Muscle layer of duodenum (tissue), 2 donors: Measurements from ENCODE around the gene PLCB4.

Experiments
- H3K27ac ChIP-seq: one replicate; pipeline ENCODE4 v1.7.0; 2013; ENCODE audit warnings: mild to moderate bottlenecking, low read length
- H3K27me3 ChIP-seq: one replicate; pipeline ENCODE4 v1.7.0; 2013; ENCODE audit warnings: low read depth, mild to moderate bottlenecking, control low read depth, low read length
- H3K36me3 ChIP-seq, 2 donors: one replicate each; pipeline ENCODE4 v1.7.0; 2013; ENCODE audit warnings: low read length in 2 of 2, control low read depth in 1 of 2, mild to moderate bottlenecking in 1 of 2; ENCODE audit not compliant: insufficient read depth in 2 of 2, control insufficient read depth in 1 of 2
- H3K4me1 ChIP-seq, 2 donors: one replicate each; pipeline ENCODE4 v1.7.0; 2013; ENCODE audit warnings: low read length in 2 of 2, mild to moderate bottlenecking in 2 of 2, control low read depth in 1 of 2, moderate library complexity in 1 of 2; ENCODE audit not compliant: insufficient read depth in 2 of 2, control insufficient read depth in 1 of 2
- H3K4me3 ChIP-seq, 2 donors: one replicate each; pipeline ENCODE4 v1.7.0; 2013; ENCODE audit warnings: low read length in 2 of 2, low read depth in 1 of 2, mild to moderate bottlenecking in 1 of 2
- H3K9me3 ChIP-seq, 2 donors: one replicate each; pipeline ENCODE4 v1.7.0; 2013; ENCODE audit warnings: low read length in 2 of 2, control low read depth in 1 of 2, mild to moderate bottlenecking in 1 of 2; ENCODE audit not compliant: control insufficient read depth in 1 of 2
- donor health status: healthy.

Gene PLCB4

GRCh38 chr20:9179193-9179802 is 110.4 kb downstream of the PLCB4 start:
- Histone ChIP-seq H3K27me3 (no peaks in the 10 kb centered on the region), H3K36me3 (no peaks in the 10 kb centered on the region), H3K4me3 (no peak overlapping the region), H3K9me3 (no peaks in the 10 kb centered on the region), H3K4me1 (no peaks in the 10 kb centered on the region), H3K27ac (no peak overlapping the region)

GRCh38 chr20:9179867-9180266 is 111.0 kb downstream of the PLCB4 start:
- no peaks in the 10 kb centered on the region for H3K9me3 ChIP-seq
- no peaks in the 10 kb centered on the region for H3K4me1 ChIP-seq
- H3K27me3 ChIP-seq, result no peaks in the 10 kb centered on the region
- no peak overlapping the region for H3K4me3 ChIP-seq
- H3K27ac ChIP-seq, result no peak overlapping the region
- H3K36me3 ChIP-seq, result no peaks in the 10 kb centered on the region

GRCh38 chr20:9180481-9181257 is 111.8 kb downstream of the PLCB4 start:
- Histone ChIP-seq H3K27me3 (no peaks in the 10 kb centered on the region), H3K4me1 (no peaks in the 10 kb centered on the region), H3K36me3 (no peaks in the 10 kb centered on the region), H3K27ac (no peak overlapping the region), H3K4me3 (no peak overlapping the region), H3K9me3 (no peaks in the 10 kb centered on the region)

- H3K27ac ChIP-seq, result no peak overlapping the region
- no peaks in the 10 kb centered on the region for H3K9me3 ChIP-seq
- no peaks in the 10 kb centered on the region for H3K36me3 ChIP-seq
- no peaks in the 10 kb centered on the region for H3K4me1 ChIP-seq
- H3K27me3 ChIP-seq, result no peaks in the 10 kb centered on the region
- H3K4me3 ChIP-seq, result no peak overlapping the region
Measured at GRCh38 chr20:9185511-9185910, 116.6 kb downstream of the PLCB4 start.

GRCh38 chr20:9186396-9186795 is 117.5 kb downstream of the PLCB4 start:
- no peaks in the 10 kb centered on the region for H3K27me3 ChIP-seq

GRCh38 chr20:9195031-9195430 is 126.1 kb downstream of the PLCB4 start:
- Histone ChIP-seq H3K4me3 (no peak overlapping the region), H3K9me3 (no peaks in the 10 kb centered on the region), H3K36me3 (no peaks in the 10 kb centered on the region), H3K4me1 (no peaks in the 10 kb centered on the region), H3K27me3 (no peaks in the 10 kb centered on the region), H3K27ac (no peak overlapping the region)

More at GRCh38 chr20:9186396-9186795, 117.5 kb downstream of the PLCB4 start:
- Histone ChIP-seq H3K36me3 (no peaks in the 10 kb centered on the region), H3K27ac (no peak overlapping the region), H3K4me3 (no peak overlapping the region), H3K4me1 (no peaks in the 10 kb centered on the region), H3K9me3 (no peaks in the 10 kb centered on the region)

- Histone ChIP-seq H3K36me3 (no peaks in the 10 kb centered on the region), H3K9me3 (no peaks in the 10 kb centered on the region), H3K27ac (no peak overlapping the region), H3K27me3 (no peaks in the 10 kb centered on the region), H3K4me1 (no peaks in the 10 kb centered on the region), H3K4me3 (no peak overlapping the region)
Measured at GRCh38 chr20:9196110-9196509, 127.2 kb downstream of the PLCB4 start.

GRCh38 chr20:9198460-9198859 is 129.6 kb downstream of the PLCB4 start:
- H3K9me3 ChIP-seq, result no peaks in the 10 kb centered on the region
- no peaks in the 10 kb centered on the region for H3K4me1 ChIP-seq
- no peaks in the 10 kb centered on the region for H3K27me3 ChIP-seq
- no peaks in the 10 kb centered on the region for H3K36me3 ChIP-seq
- no peak overlapping the region for H3K4me3 ChIP-seq
- no peak overlapping the region for H3K27ac ChIP-seq

GRCh38 chr20:9200196-9200595 is 131.3 kb downstream of the PLCB4 start:
- Histone ChIP-seq H3K27me3 (no peaks in the 10 kb centered on the region), H3K4me3 (no peak overlapping the region), H3K9me3 (no peaks in the 10 kb centered on the region), H3K27ac (no peak overlapping the region), H3K4me1 (peaks cover 0 to 4% of the 10 kb centered on the region in 2 donors), H3K36me3 (no peaks in the 10 kb centered on the region)

GRCh38 chr20:9200620-9201019 is 131.7 kb downstream of the PLCB4 start:
- Histone ChIP-seq H3K27ac (no peak overlapping the region), H3K27me3 (no peaks in the 10 kb centered on the region), H3K9me3 (no peaks in the 10 kb centered on the region), H3K4me3 (no peak overlapping the region), H3K4me1 (peaks cover 0 to 4% of the 10 kb centered on the region in 2 donors), H3K36me3 (no peaks in the 10 kb centered on the region)

- Histone ChIP-seq H3K27me3 (no peaks in the 10 kb centered on the region), H3K4me3 (no peak overlapping the region), H3K27ac (no peak overlapping the region), H3K36me3 (no peaks in the 10 kb centered on the region), H3K9me3 (no peaks in the 10 kb centered on the region), H3K4me1 (peaks cover 0 to 4% of the 10 kb centered on the region in 2 donors)
Measured at GRCh38 chr20:9202420-9203080, 133.7 kb downstream of the PLCB4 start.
